K562 (cell line): ENCODE results near the gene GPR4. TPM values are rescaled to one million over a fixed set of nuclear protein-coding genes. Genes with fewer than 3 reads are reported as not detected.
A peak's percentile ranks its signal among the peaks of the same experiment; 100 is the strongest.

Experiments used
- ATAC-seq: fragments of 200-7000 bp; cut with Tn5 transposase; 3 replicates; pipeline ENCODE4 v1.9.1; 2020; ENCODE audit warnings: moderate library complexity
- BruUV-seq: library from RNA; stranded (reverse); fragments of 400-500 nt; replicated peaks from 2 replicates; lab custom pipeline; 2021; lab: Mats Ljungman, UMichigan
- CTCF ChIA-PET: fragments of 300-600 bp; formaldehyde crosslinking; extraction: SDS; loops from one replicate; lab custom pipeline; 2021; ENCODE audit warnings: low intra/inter-chr PET ratio; lab: Yijun Ruan, JAX
- POLR2A ChIA-PET: fragments of 300-600, 350-650 bp; sonication (Branson Sonifier 250); formaldehyde crosslinking; extraction: SDS; loops from one replicate; lab custom pipeline; 2021; ENCODE audit warnings: antibody characterized with exemption, inconsistent platforms; lab: Yijun Ruan, JAX
- DNase-seq, 4 experiments: peaks; one replicate each; pipeline versions ENCODE4 v3.0.0 to v3.0.0-alpha.2; 2011 to 2018; ENCODE audit warnings: low spot score in 3 of 4, mixed read lengths in 3 of 4; ENCODE audit errors: extremely low read depth in 1 of 4
- FAIRE-seq: peaks from 2 replicates; lab custom pipeline; 2011; peaks lifted over from hg19 to GRCh38; lab: Jason Lieb, UNC
- H2AFZ ChIP-seq: 2 replicates; pipeline ENCODE4 v1.6.0; 2011; ENCODE audit warnings: low read depth, low read length, control low read depth, inconsistent platforms
- H3K27ac ChIP-seq: fragments of 200-600 bp; 3 replicates; pipeline ENCODE4 v1.8.0; 2011; ENCODE audit warnings: low read depth, mild to moderate bottlenecking, control low read depth, inconsistent platforms, low read length, moderate library complexity, mixed read lengths; ENCODE audit errors: extremely low read depth
- H3K27me3 ChIP-seq, 2 experiments: fragments of 300-600 bp in 1 of 2; 2 replicates in 1 of 2; 3 replicates in 1 of 2; pipeline versions ENCODE4 v1.6.0 to v1.8.0; 2011; ENCODE audit warnings: inconsistent platforms in 2 of 2, low read length in 2 of 2, mild to moderate bottlenecking in 1 of 2, mixed read lengths in 1 of 2, moderate library complexity in 1 of 2; ENCODE audit not compliant: control insufficient read depth in 2 of 2, insufficient read depth in 2 of 2
- H3K36me3 ChIP-seq: fragments of 300-600 bp; 3 replicates; pipeline ENCODE4 v1.8.0; 2011; ENCODE audit warnings: mild to moderate bottlenecking, low read length, inconsistent platforms; ENCODE audit not compliant: control insufficient read depth, insufficient read depth
- H3K4me1 ChIP-seq, 2 experiments: fragments of 200-600 bp in 1 of 2; replicated peaks in 1 of 2; 2 replicates in 1 of 2; 3 replicates in 1 of 2; pipeline versions ENCODE4 v1.5.1 to v1.8.0; 2011; ENCODE audit warnings: inconsistent platforms in 2 of 2, low read length in 2 of 2, mild to moderate bottlenecking in 1 of 2, mixed read lengths in 1 of 2, moderate library complexity in 1 of 2; ENCODE audit not compliant: control insufficient read depth in 2 of 2, insufficient read depth in 2 of 2
- H3K4me2 ChIP-seq: 2 replicates; pipeline ENCODE4 v1.6.1; 2011; ENCODE audit warnings: low read length, control low read depth, inconsistent platforms, mixed read lengths; ENCODE audit not compliant: insufficient read depth
- H3K4me3 ChIP-seq: fragments of 200-600 bp; sonication (generic), shearing (Covaris generic); 2 replicates; pipeline ENCODE4 v1.5.1; 2016; ENCODE audit warnings: control low read depth, inconsistent platforms
- H3K79me2 ChIP-seq: fragments of 200-600 bp; 3 replicates; pipeline ENCODE4 v1.8.0; 2011; ENCODE audit warnings: low read length, inconsistent platforms; ENCODE audit not compliant: control insufficient read depth, insufficient read depth
- H3K9ac ChIP-seq, 2 experiments: 2 replicates each; pipeline versions ENCODE4 v1.6.0 to v1.6.1; 2011; ENCODE audit warnings: low read depth in 2 of 2, low read length in 2 of 2, control low read depth in 1 of 2, inconsistent platforms in 1 of 2, mild to moderate bottlenecking in 1 of 2, mixed read lengths in 1 of 2; ENCODE audit not compliant: insufficient read depth in 1 of 2
- H3K9me1 ChIP-seq: one replicate; pipeline ENCODE4 v1.6.0; 2011; ENCODE audit warnings: inconsistent platforms, mild to moderate bottlenecking, low read length, moderate library complexity; ENCODE audit not compliant: control insufficient read depth, insufficient read depth
- H3K9me3 ChIP-seq: replicated peaks from 2 replicates; pipeline ENCODE4 v1.5.1; 2011; ENCODE audit warnings: low read depth, low read length, inconsistent platforms; ENCODE audit not compliant: control insufficient read depth, insufficient read depth
- H4K20me1 ChIP-seq: replicated peaks from 2 replicates; pipeline ENCODE4 v1.6.1; 2011; ENCODE audit warnings: low read length, inconsistent platforms, mixed read lengths; ENCODE audit not compliant: control insufficient read depth, insufficient read depth
- BRD9 ChIP-seq: fragments of 450-650 bp; IDR thresholded peaks from 2 replicates; pipeline ENCODE4 v1.6.1; 2018; ENCODE audit warnings: low read depth; ENCODE audit not compliant: partially characterized antibody
- EWSR1 ChIP-seq: fragments of 450-650 bp; IDR thresholded peaks from 2 replicates; pipeline ENCODE4 v1.6.1; 2018; ENCODE audit warnings: borderline replicate concordance, mild to moderate bottlenecking, low read depth, moderate library complexity; ENCODE audit not compliant: partially characterized antibody
- FOXJ2 ChIP-seq: fragments of 200-800 bp; sonication (Bioruptor generic); IDR thresholded peaks from 2 replicates; pipeline ENCODE4 v1.6.1; 2016; ENCODE audit warnings: missing genetic modification characterization, missing compliant biosample characterization
- FOXK2 ChIP-seq, 2 experiments: fragments of 450-650 bp; IDR thresholded peaks in 1 of 2; conservative IDR thresholded peaks in 1 of 2; 2 replicates each; pipeline ENCODE4 v1.6.1; 2016; ENCODE audit warnings: low read depth in 2 of 2, mild to moderate bottlenecking in 1 of 2
- STAT5B ChIP-seq: fragments of 250-450 bp; sonication (Bioruptor Pico); IDR thresholded peaks from 2 replicates; pipeline ENCODE4 v1.8.0; 2021; ENCODE audit warnings: mild to moderate bottlenecking, inconsistent platforms
- ZNF174 ChIP-seq: fragments of 250-450 bp; sonication (Bioruptor Pico); IDR thresholded peaks from 2 replicates; pipeline ENCODE4 v1.4.0; 2020; ENCODE audit warnings: mild to moderate bottlenecking
- WGBS: fragments of 100-300 bp; shearing (Covaris generic); methylation state at CpG from one replicate; pipeline ENCODE4 v1.1.6; 2016; ENCODE audit warnings: low coverage, mixed read lengths; ENCODE audit not compliant: insufficient coverage; ENCODE audit errors: missing lambda C conversion rate; 5-methylcytosine and 5-hydroxymethylcytosine counted together
- in situ Hi-C: fragments of 300-500 bp; cut with MboI; formaldehyde crosslinking; loops from 4 replicates; pipeline ENCODE4 v1.15.0; 2018; ENCODE audit warnings: inconsistent platforms, mixed read lengths
- intact Hi-C: fragments of 100-400 bp; cut with micrococcal nuclease; formaldehyde crosslinking; loops from 2 replicates; pipeline ENCODE4 v1.14.2; 2022
- polyA plus RNA-seq, 8 experiments: library from polyadenylated mRNA; depleted of rRNA in 4 of 8; stranded (reverse) in 5 of 8; unstranded in 3 of 8; fragments of >200 nt; fragmentation: Nextera tagmentation in 2 of 8; fragmentation: Illumina TruSeq in 1 of 8; extraction: Ambion mirVana in 2 of 8; extraction: Trizol in 1 of 8; gene quantifications; 2 replicates each; pipeline versions ENCODE4 v1.2.1 to v1.2.3, GENCODE V29; 2011 to 2014; ENCODE audit warnings: inconsistent platforms in 1 of 8, missing spikeins in 1 of 8
- total RNA-seq, 7 experiments: library from RNA; depleted of rRNA in 6 of 7; stranded (reverse); fragments of >200 nt in 6 of 7; fragmentation: Illumina TruSeq in 2 of 7; extraction: Trizol in 2 of 7; gene quantifications; 2 replicates each; pipeline versions ENCODE4 v1.2.1 to v1.2.3, GENCODE V29; 2011 to 2021; ENCODE audit warnings: low replicate concordance in 1 of 7
- TF ChIP-seq, protein P1 (sequence below): fragments of 450-650 bp; IDR thresholded peaks from 2 replicates; pipeline ENCODE4 v1.6.1; 2017; ENCODE audit warnings: mild to moderate bottlenecking, moderate library complexity
- TF ChIP-seq, protein P2 (sequence below): fragments of 200-800 bp; sonication (Bioruptor generic); IDR thresholded peaks from 2 replicates; pipeline ENCODE4 v1.6.1; 2017; ENCODE audit warnings: missing genetic modification characterization, missing compliant biosample characterization
- TF ChIP-seq, protein P3 (sequence below): fragments of 250-450 bp; sonication (Bioruptor Pico); IDR thresholded peaks from 2 replicates; pipeline ENCODE4 v1.6.1; 2021; ENCODE audit warnings: mild to moderate bottlenecking
- TF ChIP-seq, protein P4 (sequence below): IDR thresholded peaks from 2 replicates; pipeline ENCODE4 v1.6.1; 2016; ENCODE audit warnings: missing genetic modification characterization, missing compliant biosample characterization
- TF ChIP-seq, protein P5 (sequence below): fragments of 250-450 bp; sonication (Bioruptor Pico); IDR thresholded peaks from 2 replicates; pipeline ENCODE4 v1.5.0; 2022; ENCODE audit warnings: mild to moderate bottlenecking
- TF ChIP-seq, protein P6 (sequence below): sonication (generic); formaldehyde crosslinking; IDR thresholded peaks from 2 replicates; pipeline ENCODE4 v1.8.0; 2022; ENCODE audit warnings: missing genetic modification reagents, mild to moderate bottlenecking, borderline replicate concordance

GPR4 gene
- total and polyA plus RNA-seq, 9 of the 15 experiments (the other 6 are each of a cell fraction or from before 2014, with no cell fraction given): 0.03 to 0.09 (median 0.04) TPM; not detected in 5

DNA sequence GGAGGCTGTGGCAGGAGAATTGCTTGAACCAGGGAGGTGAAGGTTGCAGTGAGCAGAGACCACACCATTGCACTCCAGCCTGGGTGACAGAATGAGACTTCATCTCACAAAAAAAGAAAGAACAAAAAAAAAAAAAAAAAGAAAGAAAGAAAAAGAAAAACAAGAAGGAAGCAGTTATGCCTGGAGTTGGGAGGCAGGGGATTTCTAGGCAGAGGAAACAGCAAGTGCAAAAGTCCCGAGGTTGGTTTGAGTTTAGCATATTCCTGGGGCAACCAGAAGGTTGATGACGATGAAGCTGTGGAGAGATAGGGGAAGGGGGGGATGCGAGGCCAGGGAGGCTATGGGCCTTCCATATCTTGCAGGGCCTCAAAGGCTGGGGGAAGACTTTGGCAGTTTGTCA lies 48.7 kb upstream of the GPR4 start (continued):
- TF ChIP-seq, protein P1, sequence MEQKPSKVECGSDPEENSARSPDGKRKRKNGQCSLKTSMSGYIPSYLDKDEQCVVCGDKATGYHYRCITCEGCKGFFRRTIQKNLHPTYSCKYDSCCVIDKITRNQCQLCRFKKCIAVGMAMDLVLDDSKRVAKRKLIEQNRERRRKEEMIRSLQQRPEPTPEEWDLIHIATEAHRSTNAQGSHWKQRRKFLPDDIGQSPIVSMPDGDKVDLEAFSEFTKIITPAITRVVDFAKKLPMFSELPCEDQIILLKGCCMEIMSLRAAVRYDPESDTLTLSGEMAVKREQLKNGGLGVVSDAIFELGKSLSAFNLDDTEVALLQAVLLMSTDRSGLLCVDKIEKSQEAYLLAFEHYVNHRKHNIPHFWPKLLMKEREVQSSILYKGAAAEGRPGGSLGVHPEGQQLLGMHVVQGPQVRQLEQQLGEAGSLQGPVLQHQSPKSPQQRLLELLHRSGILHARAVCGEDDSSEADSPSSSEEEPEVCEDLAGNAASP: no peak
- TF ChIP-seq, protein P2, sequence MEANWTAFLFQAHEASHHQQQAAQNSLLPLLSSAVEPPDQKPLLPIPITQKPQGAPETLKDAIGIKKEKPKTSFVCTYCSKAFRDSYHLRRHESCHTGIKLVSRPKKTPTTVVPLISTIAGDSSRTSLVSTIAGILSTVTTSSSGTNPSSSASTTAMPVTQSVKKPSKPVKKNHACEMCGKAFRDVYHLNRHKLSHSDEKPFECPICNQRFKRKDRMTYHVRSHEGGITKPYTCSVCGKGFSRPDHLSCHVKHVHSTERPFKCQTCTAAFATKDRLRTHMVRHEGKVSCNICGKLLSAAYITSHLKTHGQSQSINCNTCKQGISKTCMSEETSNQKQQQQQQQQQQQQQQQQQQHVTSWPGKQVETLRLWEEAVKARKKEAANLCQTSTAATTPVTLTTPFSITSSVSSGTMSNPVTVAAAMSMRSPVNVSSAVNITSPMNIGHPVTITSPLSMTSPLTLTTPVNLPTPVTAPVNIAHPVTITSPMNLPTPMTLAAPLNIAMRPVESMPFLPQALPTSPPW (CRISPR knock-in tag): peak; percentile 44; the same call in 1 of the 2 replicates
- TF ChIP-seq, protein P3, sequence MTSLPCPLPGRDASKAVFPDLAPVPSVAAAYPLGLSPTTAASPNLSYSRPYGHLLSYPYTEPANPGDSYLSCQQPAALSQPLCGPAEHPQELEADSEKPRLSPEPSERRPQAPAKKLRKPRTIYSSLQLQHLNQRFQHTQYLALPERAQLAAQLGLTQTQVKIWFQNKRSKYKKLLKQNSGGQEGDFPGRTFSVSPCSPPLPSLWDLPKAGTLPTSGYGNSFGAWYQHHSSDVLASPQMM (CRISPR knock-in tag): no peak

DNA sequence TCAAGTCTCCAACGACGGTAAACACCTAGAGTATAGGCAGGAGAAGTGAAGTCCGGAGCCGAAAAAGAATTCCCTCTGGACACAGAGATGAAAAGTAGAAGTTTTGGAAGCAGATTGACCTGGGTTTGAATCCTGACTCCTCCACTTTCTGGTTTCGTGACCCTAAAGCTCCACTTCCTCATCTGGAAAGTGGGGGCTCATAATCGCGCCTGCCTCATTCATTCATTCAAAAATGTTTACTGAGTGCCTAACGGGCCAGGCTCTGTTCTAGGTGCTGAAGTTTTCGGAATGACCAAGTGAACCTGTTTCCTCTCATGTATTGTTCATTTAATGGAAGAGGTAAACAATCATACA lies 44.3 kb upstream of the GPR4 start:
- Histone ChIP-seq H3K27me3 (no peaks in the 10 kb centered on the region), H3K36me3 (no peaks in the 10 kb centered on the region), H3K79me2 (no peaks in the 10 kb centered on the region), H3K27ac (peak overlapping the region; percentile 68), H3K4me1 (peaks cover 14 to 39% of the 10 kb centered on the region in 2 experiments; a peak in 4 of 5 replicates), H3K4me3 (peak overlapping the region; percentile 41), H3K9ac (peak overlapping the region; percentile 53 to 73; a peak in 3 of 4 replicates), H3K9me3 (no peaks in the 10 kb centered on the region), H3K9me1 (no peaks in the 10 kb centered on the region), H3K4me2 (peak overlapping the region; percentile 79), H2AFZ (peak overlapping the region; percentile 93), H4K20me1 (no peaks in the 10 kb centered on the region)
- ATAC-seq: no peak
- no TSS peak for BruUV-seq
- in situ Hi-C loops: no loop called here
- 9% methylated on average over 8 of the region's 9 CpGs for WGBS
- no peak for DNase-seq
- no peak for FAIRE-seq
- intact Hi-C loops: no loop called here
- CTCF ChIA-PET: interaction anchor here (0.6 kb wide), 1 partner anchor 162 kb away, joined by 3 read pairs; no protein-coding TSS in a partner anchor
- POLR2A ChIA-PET: interaction anchor here (0.6 to 1.4 kb wide), 8 partner anchors 21 to 178 kb away, joined by 3 to 12 read pairs (median 4); partner anchors contain the start of genes GIPR and SIX5
- TF ChIP-seq, protein P4, sequence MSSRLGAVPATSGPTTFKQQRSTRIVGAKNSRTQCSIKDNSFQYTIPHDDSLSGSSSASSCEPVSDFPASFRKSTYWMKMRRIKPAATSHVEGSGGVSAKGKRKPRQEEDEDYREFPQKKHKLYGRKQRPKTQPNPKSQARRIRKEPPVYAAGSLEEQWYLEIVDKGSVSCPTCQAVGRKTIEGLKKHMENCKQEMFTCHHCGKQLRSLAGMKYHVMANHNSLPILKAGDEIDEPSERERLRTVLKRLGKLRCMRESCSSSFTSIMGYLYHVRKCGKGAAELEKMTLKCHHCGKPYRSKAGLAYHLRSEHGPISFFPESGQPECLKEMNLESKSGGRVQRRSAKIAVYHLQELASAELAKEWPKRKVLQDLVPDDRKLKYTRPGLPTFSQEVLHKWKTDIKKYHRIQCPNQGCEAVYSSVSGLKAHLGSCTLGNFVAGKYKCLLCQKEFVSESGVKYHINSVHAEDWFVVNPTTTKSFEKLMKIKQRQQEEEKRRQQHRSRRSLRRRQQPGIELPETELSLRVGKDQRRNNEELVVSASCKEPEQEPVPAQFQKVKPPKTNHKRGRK (tag): no peak
- TF ChIP-seq ZNF174 (CRISPR knock-in tag) (no peak), STAT5B (CRISPR knock-in tag) (no peak), EWSR1 (no peak), FOXJ2 (no peak), FOXK2 (conservative IDR thresholded peaks at IDR 0.05 in 1 of 2, IDR thresholded peaks at IDR 0.05 in 1 of 2; ENCODE audit: low read depth in 2 of 2) (no peak; a peak in 1 of 4 replicates), BRD9 (no peak)
- TF ChIP-seq, protein P5, sequence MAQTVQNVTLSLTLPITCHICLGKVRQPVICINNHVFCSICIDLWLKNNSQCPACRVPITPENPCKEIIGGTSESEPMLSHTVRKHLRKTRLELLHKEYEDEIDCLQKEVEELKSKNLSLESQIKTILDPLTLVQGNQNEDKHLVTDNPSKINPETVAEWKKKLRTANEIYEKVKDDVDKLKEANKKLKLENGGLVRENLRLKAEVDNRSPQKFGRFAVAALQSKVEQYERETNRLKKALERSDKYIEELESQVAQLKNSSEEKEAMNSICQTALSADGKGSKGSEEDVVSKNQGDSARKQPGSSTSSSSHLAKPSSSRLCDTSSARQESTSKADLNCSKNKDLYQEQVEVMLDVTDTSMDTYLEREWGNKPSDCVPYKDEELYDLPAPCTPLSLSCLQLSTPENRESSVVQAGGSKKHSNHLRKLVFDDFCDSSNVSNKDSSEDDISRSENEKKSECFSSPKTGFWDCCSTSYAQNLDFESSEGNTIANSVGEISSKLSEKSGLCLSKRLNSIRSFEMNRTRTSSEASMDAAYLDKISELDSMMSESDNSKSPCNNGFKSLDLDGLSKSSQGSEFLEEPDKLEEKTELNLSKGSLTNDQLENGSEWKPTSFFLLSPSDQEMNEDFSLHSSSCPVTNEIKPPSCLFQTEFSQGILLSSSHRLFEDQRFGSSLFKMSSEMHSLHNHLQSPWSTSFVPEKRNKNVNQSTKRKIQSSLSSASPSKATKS (CRISPR knock-in tag): no peak
- TF ChIP-seq, protein P6, sequence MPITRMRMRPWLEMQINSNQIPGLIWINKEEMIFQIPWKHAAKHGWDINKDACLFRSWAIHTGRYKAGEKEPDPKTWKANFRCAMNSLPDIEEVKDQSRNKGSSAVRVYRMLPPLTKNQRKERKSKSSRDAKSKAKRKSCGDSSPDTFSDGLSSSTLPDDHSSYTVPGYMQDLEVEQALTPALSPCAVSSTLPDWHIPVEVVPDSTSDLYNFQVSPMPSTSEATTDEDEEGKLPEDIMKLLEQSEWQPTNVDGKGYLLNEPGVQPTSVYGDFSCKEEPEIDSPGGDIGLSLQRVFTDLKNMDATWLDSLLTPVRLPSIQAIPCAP: no peak
